ENCODE results near the gene FLT4.

GRCh38 chr5:180618829-180619562 lies 30.4 kb downstream of the FLT4 start:
- TF ChIP-seq EZH2 (IDR thresholded peaks at IDR 0.05; ENCODE audit: insufficient read depth, low read length) (no peak), CTCF (IDR thresholded peaks at IDR 0.05; ENCODE audit: insufficient read depth, low read depth, low read length) (no peak)

All from astrocyte (in vitro differentiated cells and primary cell).